ENCODE data around the gene ADO.

Gene ADO

DNA sequence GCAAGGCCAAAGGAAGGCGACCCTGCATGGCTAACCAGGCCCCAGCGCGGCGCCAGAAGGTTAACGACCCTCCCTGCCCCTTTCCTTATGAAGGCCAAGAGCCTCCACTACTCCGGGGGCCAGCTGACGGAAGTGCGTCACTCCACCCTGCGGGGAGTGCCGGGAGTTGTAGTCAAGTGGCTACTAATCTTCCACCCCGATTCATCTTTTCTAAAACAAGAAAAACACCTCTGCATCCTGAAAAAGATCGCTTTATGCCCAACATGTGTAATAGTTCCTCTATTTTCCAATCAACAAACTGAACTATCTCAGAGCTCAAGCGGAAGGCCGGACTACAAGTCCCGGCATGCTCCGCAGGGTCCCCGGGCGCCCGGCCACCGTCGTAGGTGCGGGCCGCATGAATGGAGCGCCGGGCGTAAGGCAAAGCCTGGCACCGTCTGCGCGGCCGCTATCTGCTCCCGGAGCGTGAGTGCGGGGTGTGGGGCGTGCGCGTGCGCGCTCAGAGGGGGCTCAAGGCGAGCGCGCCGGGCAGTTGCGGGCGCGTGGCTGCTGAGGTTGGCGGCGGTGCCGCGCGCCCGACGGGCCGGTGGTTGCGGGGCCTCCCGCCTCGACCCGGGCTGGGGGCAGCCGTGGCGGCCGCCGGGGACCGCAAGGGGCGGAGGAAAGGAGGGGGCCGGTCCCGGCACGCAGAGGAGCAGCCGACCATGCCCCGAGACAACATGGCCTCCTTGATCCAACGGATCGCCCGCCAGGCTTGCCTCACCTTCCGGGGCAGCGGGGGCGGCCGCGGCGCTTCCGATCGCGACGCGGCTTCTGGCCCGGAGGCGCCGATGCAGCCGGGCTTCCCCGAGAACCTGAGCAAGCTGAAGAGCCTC lies at the start of gene ADO:
TSS of gene ADO (plus strand) at position 365 of the 875 bp plus-strand sequence. CDS start at position 705, 340 bp downstream.
- H3K27ac Mint-ChIP-seq, result peak within 1 kb of the TSS; percentile 99
- peak within 1 kb of the TSS; percentile 88 to 94 for H3K4me3 Mint-ChIP-seq
- ATAC-seq (peak; percentile 94), DNase-seq (peak; percentile 80 to 86)
- H3K27me3 Mint-ChIP-seq, result no peaks in the 10 kb centered on the region
- no peaks in the 10 kb centered on the region for H3K9me3 Mint-ChIP-seq
- H3K4me1 Mint-ChIP-seq, result peaks cover 38% of the 10 kb centered on the region

DNA sequence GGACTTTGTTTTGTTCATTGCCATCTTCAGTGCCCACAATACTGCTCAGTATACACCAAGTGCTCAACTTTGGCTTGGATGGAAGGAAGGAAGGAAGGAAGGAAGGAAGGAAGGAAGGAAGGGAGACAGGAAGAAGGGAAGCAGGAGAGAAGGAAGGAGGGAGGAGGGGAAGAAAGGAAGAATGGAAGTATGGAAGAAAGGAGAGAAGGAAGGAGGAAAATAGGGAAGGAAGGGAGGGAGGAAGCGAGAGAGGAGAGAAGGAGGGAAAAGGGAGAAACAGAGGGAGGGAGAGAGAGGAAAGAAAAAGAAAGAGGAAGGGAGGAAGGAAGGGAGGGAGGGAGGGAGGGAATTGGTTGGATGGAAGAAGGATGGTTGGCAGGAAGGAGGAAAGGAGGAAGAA lies 49.6 kb upstream of the ADO start:
- Mint-ChIP-seq H3K27me3 (no peaks in the 10 kb centered on the region), H3K9me3 (peaks cover 0 to 8% of the 10 kb centered on the region in 2 donors), H3K4me3 (peak overlapping the region in 1 of 2 donors; percentile 9), H3K27ac (peak overlapping the region in 1 of 2 donors; percentile 2), H3K4me1 (peaks cover 33% of the 10 kb centered on the region)
- no peak for ATAC-seq
- DNase-seq, result no peak

DNA sequence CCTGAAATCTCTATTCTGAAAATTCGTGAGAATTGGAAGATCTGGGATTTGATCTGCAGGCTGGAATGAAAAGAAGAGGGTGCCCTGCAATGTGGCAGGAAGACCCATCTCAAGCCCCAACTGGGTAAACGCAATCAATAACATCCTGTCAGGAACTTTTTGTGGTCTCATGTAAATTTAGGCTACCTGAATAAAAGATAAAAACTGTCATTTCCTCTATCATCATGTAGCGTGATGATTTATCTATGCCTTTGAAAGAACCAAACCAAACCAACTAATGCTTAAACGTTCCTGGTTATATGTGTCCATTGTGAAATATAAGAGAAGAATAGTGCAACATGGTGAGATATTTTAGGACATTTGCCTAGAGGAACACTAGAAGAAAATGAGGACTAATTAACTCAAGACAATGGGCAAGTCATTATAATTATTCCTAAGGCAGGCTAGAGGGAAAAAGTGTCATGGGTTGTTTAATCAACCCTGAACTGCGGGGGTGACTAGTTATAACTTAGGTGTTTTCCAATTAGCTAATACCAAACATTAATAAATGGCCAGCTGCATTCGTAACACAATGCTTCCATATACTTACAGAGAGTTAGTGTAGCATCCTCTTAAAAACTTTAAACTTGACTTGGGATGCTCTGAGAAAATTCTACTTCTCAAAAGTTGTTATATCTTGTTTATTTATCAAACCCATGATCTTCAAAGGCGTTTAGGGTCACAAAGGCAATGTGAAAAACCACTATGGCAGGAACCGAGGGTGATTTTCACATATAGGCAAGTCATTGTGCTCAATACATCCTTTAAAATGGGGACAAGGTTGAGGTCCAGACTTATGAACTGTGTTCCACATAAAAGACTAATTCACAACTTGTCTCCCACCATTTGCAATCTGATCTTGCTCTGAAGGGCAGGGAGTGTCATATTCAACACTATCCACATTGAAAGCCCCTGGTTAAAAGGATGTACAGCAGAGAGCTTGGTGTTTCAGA lies 48.6 kb upstream of the ADO start:
- H3K4me3 Mint-ChIP-seq, result peak overlapping the region; percentile 14 to 35
- H3K27me3 Mint-ChIP-seq, result no peaks in the 10 kb centered on the region
- H3K4me1 Mint-ChIP-seq, result peaks cover 38% of the 10 kb centered on the region
- peak overlapping the region; percentile 2 to 9 for H3K27ac Mint-ChIP-seq
- DNase-seq, result no peak
- peak; percentile 9 for ATAC-seq
- peaks cover 0 to 8% of the 10 kb centered on the region in 2 donors for H3K9me3 Mint-ChIP-seq

DNA sequence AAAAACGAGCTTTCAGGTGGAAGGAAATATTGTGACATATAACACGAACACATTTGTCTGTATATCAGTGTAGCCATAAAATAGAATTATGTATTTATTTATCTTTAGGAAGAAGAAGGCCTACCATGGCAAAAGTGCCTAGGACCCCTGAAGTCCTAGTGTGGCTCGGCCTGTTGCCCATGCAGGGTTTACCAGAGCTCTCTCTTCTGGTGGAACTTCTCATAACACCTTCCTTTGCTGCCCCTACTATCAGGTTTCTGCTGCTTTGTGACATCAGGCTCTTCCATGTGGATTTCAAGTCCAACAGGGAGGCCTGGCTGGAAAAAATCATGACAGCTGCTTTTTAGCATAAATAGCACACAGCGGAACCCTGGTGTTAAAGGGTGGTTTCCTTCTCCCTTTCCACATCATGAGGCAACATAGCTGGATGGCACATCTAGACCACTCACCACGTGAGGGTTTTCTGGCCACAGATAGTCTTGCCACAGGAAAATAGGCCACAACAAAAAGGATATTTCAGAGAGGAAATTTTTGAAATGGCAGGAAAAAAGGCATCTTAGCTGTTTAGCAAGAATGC lies 44.8 kb upstream of the ADO start:
- Mint-ChIP-seq H3K9me3 (peaks cover 0 to 6% of the 10 kb centered on the region in 2 donors), H3K27ac (no peak overlapping the region), H3K4me1 (peaks cover 46% of the 10 kb centered on the region), H3K4me3 (no peak overlapping the region), H3K27me3 (no peaks in the 10 kb centered on the region)
- DNase-seq, result no peak
- ATAC-seq, result no peak

DNA sequence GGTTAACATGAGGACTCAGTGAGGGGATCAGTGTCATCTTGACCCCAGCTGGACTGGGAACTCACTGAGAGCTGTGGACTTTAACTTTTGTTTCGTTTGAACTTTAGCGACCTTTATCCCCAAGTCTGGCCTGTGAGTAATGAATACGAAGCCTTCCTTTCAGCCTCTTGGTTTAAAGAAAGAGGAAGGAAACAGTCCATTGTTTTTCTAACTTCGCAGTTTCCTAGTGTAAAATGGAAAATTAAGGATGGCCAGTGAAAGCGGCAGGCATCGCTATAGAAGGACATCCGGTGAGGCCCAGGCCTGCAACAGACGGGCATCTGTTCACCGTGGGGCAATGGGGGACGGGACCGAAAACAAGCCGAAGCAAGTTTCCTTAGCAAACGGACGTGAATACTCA lies 44.1 kb upstream of the ADO start:
- H3K9me3 Mint-ChIP-seq, result no peaks in the 10 kb centered on the region
- H3K4me3 Mint-ChIP-seq, result no peak overlapping the region
- ATAC-seq (no peak), DNase-seq (no peak)
- H3K27me3 Mint-ChIP-seq, result no peaks in the 10 kb centered on the region
- peaks cover 39% of the 10 kb centered on the region for H3K4me1 Mint-ChIP-seq
- no peak overlapping the region for H3K27ac Mint-ChIP-seq

DNA sequence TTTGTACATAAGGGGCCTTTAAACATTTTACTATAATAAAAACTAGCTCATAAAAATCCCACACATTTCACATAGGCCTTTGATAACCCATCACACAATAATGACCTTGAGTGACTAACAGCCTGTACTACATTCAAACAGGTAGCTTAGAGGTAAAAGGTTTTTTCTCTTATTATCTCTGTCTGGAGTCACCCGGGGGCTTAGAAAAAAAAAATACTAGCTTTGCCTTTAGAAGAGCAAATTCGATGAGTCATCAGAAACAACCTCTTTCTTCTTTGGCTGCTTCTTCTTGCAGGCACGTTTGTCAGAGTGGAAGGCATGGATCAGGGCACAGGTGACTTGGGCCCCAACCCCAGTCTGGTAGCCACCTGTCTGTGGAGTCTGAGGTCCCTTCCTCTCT lies 43.4 kb upstream of the ADO start:
- Mint-ChIP-seq H3K9me3 (no peaks in the 10 kb centered on the region), H3K4me3 (peak overlapping the region in 1 of 2 donors; percentile 19), H3K27me3 (no peaks in the 10 kb centered on the region), H3K27ac (no peak overlapping the region), H3K4me1 (peaks cover 39% of the 10 kb centered on the region)
- ATAC-seq, result no peak
- no peak for DNase-seq

DNA sequence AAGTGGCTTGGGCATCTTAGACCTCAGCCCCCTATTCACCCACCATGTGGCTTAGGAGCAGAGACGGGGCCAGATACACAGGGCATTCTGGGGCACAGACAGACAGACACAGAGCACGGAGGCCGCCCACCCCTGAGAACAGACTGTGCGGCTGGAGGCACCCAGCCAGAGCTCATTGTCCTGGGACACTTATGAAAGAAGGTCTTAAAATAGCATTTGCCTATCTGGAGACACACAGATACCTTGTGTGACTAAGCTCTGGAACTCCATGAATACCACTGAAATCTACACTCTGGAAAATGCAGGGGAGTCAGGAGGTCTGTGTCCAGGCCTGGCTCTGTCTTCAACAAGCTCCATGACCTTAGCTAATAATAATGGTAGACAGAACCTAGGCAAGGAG lies 41.4 kb upstream of the ADO start:
- ATAC-seq, result no peak
- no peak for DNase-seq
- no peaks in the 10 kb centered on the region for H3K9me3 Mint-ChIP-seq
- peaks cover 39% of the 10 kb centered on the region for H3K4me1 Mint-ChIP-seq
- no peaks in the 10 kb centered on the region for H3K27me3 Mint-ChIP-seq
- H3K4me3 Mint-ChIP-seq, result no peak overlapping the region
- H3K27ac Mint-ChIP-seq, result no peak overlapping the region

DNA sequence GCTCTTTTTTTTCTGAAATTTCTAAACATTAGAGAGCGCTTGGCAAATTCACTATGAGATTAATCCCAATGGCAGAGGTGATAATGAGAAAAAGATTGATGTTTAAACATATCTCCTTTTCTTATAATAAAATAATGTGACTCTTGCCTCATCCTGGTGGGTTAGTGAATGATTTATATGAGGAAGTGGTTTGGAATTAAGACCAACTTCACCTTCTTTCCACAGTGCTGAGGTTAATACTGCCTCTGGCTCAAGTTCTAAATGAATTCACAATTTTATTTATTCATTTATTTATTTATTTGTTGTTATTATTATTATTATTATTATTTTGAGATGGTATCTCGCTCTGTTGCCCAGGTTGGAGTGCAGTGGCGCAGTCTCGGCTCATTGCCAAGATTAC lies 40.5 kb upstream of the ADO start:
- no peak overlapping the region for H3K27ac Mint-ChIP-seq
- H3K4me3 Mint-ChIP-seq, result no peak overlapping the region
- no peaks in the 10 kb centered on the region for H3K9me3 Mint-ChIP-seq
- peaks cover 48% of the 10 kb centered on the region for H3K4me1 Mint-ChIP-seq
- DNase-seq (no peak), ATAC-seq (no peak)
- no peaks in the 10 kb centered on the region for H3K27me3 Mint-ChIP-seq

DNA sequence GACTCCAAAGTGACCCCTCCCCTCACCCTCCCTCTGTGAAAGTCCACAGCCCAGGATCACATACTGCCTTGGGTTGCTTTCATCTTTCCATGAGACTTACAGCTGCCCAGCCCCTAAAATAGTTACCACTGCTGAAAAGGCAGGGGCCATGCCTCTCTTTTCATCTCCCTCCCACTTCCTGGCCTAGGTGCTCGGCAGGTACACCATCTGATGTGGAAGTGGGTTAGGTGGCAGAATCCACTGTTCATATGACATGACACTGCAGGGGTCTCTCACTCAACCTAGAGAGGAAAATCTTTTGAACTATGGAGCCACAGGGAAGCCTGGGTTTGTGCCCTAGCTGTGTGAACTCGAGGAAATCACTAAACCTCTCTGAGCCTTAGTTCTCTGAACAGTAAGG lies 38.8 kb upstream of the ADO start:
- no peaks in the 10 kb centered on the region for H3K9me3 Mint-ChIP-seq
- no peak for ATAC-seq
- no peak overlapping the region for H3K4me3 Mint-ChIP-seq
- H3K4me1 Mint-ChIP-seq, result peaks cover 53% of the 10 kb centered on the region
- no peaks in the 10 kb centered on the region for H3K27me3 Mint-ChIP-seq
- peak overlapping the region in 1 of 2 donors; percentile 13 for H3K27ac Mint-ChIP-seq
- DNase-seq, result no peak

DNA sequence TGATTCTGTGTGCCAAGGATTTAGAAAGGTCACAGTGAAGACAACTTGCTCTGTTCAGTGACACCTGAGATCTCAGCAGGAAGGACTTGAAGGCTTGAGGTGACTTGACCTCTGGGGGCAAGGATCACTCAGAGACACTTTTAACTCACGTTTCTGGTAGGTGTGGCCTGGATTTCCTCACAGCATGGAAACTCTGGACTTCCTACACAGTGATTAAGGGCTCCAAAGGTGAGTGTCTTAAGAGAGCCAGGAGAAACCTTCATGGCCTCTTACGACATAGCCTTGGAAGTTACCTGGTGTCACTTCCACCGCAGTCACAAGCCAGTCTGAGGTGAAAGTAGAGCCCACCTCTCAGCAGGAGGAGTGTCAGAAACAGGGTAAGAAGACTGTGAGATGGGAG lies 38.1 kb upstream of the ADO start:
- Mint-ChIP-seq H3K27ac (no peak overlapping the region), H3K4me3 (no peak overlapping the region), H3K4me1 (peaks cover 46% of the 10 kb centered on the region), H3K27me3 (no peaks in the 10 kb centered on the region), H3K9me3 (no peaks in the 10 kb centered on the region)
- no peak for ATAC-seq
- DNase-seq, result no peak

DNA sequence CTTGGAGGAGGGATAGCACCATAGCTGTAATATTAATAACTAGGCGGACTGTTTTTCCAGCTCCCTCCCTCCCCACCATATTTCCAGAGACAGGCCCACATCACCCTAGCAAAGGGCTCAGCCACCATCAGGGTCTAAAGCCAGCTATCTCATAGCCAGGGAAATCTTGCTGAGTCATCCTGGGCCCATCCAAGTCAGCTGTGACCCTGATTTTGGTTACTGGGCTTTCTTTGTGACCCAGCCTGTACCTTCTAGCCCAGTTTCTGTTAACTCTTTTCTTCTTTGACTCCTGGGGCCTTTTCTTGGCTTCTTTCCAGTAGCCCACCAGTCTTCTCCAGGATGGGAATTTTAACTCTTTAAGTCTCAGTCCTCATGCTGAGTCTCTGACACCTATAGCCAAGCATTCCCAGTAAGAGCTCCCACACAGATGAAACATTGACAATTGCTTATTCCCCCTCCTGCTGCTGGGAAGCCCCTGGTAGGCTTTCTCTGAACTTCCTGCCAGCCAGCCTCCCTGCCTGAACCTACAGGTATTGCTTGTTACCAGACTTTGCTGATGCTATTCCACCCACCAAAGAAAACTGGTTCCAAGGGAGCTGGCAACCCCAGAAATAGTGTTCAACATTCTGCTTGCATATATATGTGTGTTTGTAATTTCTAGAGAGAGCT lies 34.8 kb upstream of the ADO start:
- Mint-ChIP-seq H3K4me1 (peaks cover 49% of the 10 kb centered on the region), H3K27me3 (peaks cover 6% of the 10 kb centered on the region), H3K27ac (peak overlapping the region in 1 of 2 donors; percentile 10), H3K9me3 (no peaks in the 10 kb centered on the region), H3K4me3 (no peak overlapping the region)
- DNase-seq (no peak), ATAC-seq (no peak)

DNA sequence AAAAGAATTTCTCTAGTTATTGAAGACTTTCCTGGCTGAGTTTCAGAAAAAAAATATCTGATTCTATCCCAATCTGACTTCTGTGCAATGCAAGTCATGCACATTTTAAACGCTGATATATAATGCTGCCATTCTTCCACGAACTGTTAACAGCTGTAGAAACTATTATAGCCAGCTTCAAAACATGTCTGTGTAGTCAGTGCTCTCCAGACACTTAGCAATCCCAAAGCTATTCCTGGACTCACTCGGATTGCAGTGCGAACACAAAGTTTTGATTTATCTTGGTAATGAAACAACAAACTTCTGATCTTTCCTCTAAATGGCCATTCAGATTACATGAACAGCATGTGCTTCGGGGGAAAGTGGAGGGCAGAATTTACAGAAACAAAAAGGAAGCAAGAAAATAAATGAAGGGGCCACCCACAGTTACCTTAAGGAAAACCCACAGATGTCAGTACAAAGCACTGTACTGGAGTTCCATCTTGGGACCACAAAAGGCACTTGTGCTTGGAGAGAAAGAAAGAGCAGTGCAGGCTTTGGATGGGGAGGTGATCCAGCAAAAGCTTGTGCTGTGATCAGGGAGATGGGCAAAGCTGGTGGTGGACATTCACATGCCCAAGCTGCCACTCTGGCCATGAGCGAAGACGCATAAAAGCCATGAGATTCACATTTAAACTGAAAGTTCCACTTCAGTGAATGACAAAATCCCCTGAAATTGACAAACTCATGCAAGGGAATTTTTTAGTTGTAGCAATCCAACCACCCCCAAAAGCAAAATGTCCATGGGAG lies 32.1 kb upstream of the ADO start:
- ATAC-seq, result no peak
- no peak for DNase-seq
- no peaks in the 10 kb centered on the region for H3K9me3 Mint-ChIP-seq
- no peak overlapping the region for H3K27ac Mint-ChIP-seq
- peaks cover 51% of the 10 kb centered on the region for H3K4me1 Mint-ChIP-seq
- H3K4me3 Mint-ChIP-seq, result no peak overlapping the region
- H3K27me3 Mint-ChIP-seq, result peaks cover 6% of the 10 kb centered on the region

DNA sequence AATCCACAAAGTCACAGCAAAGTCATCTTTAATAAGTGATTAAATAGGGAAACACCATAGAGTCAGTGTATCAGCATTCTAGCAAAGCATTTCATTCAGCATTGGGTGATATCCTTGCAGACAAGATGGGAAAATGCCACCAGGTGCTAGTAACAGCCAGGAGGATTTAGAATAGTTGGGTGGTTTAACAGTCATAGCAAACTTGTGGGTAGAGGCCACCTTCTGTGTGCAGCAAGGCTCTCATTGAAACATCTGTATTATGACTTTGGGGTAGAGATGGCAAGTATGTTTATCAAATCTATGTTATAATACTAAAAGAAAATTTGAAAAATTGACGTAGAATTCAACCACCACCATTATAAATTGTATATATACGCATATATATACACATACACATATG lies 26.4 kb upstream of the ADO start:
- ATAC-seq, result peak; percentile 77
- Mint-ChIP-seq H3K27ac (peak overlapping the region in 1 of 2 donors; percentile 16), H3K27me3 (peaks cover 4% of the 10 kb centered on the region), H3K4me3 (no peak overlapping the region), H3K9me3 (peaks cover 3 to 4% of the 10 kb centered on the region in 2 donors), H3K4me1 (peaks cover 56% of the 10 kb centered on the region)
- DNase-seq, result peak in 1 of 2 donors; percentile 22

DNA sequence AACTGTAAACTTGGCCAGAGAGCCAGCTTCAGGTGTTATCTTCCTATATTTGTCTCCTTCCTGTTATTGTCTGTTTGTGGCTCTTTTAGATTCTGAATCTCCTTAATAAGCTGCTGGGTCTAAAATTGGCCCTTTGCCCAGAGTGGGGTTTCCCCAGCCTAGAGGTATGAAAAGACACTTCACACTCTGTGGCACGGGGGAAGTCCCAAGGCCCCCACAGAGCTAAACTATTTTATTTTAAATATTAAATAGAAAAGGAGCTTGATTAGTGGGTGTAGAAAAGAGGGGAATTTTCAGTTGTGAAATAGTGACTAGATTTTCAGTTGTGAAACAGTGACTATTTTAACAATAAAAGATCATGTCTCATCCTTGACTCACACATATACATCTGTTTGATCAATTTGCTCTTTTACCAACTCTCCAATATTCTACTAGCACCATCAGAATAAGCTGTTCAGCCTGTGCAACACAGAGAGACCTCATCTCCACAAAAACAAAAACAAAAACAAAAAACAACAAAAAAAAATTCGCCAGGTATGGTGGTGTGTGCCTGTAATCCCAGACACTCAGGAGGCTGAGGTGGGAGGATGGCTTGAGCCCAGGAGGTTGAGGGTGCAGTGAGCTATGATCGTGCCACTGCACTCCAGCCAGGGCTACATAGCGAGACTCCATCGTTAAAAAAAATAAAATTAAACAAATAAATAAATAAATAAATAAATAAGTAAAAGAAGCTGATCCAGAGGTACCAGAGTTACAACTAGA lies 24.9 kb upstream of the ADO start:
- Mint-ChIP-seq H3K27me3 (peaks cover 10% of the 10 kb centered on the region), H3K27ac (peak overlapping the region; percentile 77 to 87), H3K9me3 (peaks cover 15 to 19% of the 10 kb centered on the region in 2 donors), H3K4me3 (peak overlapping the region; percentile 22 to 40), H3K4me1 (peaks cover 63% of the 10 kb centered on the region)
- DNase-seq (peak; percentile 81 to 91), ATAC-seq (peak; percentile 97)
